DMS 273 (cell line): ENCODE measurements around the gene ACOT2.
"Not testable (repeated sequence)": the region's sequence is repeated elsewhere in the genome, so short reads cannot be mapped to it uniquely, and the experiment has no call there.

Source experiments
- DNase-seq: peaks from one replicate; lab custom pipeline; 2025; ENCODE audit not compliant: unreplicated experiment; lab: John Stamatoyannopoulos, UW

ACOT2 gene

DNA sequence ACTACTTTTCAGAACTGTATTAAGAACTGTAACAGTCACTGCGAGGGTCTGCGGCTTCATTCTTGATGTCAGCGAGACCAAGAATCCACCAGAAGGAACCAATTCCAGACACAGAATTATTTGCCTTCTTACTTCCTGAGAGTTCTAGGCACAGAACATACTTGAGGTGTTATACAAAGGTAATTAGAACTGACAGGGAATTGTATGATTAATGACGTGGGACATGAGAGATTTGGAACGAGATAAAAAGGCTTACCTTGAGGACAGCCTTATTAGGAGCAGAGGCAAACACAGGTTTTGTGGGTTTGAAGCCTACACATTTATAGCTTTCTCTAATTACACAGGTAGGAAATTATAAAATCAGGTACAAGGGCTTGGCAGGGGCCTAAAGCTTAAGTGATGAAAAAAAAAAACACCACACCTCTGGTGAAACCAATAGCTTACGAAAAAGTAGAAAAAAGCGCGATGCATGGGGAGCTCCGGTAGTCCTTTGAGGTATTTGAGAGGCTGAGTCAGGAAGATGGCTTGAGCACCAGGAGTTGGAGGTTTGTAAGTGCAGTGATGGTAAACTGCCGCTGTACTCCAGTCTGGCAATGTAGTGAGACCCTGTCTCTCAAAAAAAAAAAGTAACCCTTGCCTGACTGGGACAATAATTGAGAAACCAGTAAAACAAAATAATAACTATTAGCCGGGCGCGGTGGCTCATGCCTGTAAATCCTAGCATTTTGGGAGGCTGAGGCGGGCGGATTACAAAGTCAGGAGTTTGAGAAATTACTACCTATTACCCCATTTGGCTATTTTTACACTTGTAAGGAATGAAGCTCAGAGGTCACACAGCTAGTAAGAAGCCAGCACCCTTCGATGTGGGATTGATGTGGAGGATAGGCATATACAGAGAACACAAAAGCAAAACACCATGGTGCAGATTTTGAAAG is 795 bp upstream of the ACOT2 start:
- no peak for DNase-seq

GRCh38 chr14:73568886-73569184 is 178 bp upstream of the ACOT2 start:
- not testable (repeated sequence) for DNase-seq

- DNase-seq: peak; percentile 68
Measured at GRCh38 chr14:73570913-73571312, 1.9 kb downstream of the ACOT2 start.

- DNase-seq: not testable (repeated sequence)
Measured at GRCh38 chr14:73573034-73573433, 4.0 kb downstream of the ACOT2 start.

DNA sequence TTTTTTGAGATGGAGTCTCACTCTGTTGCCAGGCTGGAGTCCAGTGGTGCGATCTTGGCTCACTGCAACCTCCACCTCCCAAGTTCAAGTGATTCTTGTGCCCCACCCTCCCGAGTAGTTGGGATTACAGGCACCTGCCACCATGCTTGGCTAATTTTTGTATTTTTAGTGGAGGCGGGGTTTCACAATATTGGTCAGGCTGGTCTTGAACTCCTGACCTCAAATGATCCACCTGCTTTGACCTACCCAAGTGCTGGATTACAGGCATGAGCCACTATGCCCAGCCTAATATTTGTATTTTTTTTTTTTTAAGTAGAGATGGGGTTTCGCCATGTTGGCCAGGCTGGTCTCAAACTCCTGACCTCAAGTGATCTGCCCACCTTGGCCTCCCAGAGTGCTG is 4.7 kb downstream of the ACOT2 start:
- not testable (repeated sequence) for DNase-seq

DNA sequence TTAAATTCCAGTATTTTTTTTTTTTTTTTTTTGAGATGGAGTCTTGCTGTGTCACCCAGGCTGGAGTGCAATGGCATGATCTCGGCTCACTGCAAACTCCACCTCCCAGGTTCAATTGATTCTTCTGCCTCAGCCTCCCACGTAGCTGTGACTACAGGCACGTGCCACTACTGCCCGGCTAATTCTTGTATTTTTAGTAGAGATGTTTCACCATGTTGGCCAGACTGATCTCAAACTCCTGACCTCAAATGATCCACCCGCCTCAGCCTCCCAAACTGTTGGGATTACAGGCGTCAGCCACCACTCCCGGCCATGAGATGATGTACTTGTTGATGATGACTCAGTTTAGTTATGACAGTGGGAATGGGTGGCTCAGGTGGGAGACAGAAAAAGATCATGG is 5.2 kb downstream of the ACOT2 start:
- DNase-seq: not testable (repeated sequence)

DNA sequence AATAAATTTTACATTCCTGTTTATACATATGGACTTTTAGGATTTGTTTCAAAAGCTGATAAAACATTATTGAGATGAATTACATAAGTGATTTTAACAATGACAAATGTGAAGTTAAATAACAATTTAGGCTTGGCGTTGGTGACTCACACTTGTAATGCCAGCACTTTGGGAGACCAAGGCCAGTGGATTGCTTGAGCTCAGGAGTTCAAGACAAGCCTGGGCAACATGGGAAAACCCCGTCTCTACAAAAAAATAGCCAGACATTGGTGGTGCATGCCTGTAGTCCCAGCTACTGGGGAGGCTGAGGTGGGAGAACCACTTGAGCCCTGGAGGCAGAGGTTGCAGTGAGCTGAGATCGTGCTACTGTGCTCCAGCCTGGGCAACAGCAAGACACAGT is 7.4 kb downstream of the ACOT2 start:
- no peak for DNase-seq

DNA sequence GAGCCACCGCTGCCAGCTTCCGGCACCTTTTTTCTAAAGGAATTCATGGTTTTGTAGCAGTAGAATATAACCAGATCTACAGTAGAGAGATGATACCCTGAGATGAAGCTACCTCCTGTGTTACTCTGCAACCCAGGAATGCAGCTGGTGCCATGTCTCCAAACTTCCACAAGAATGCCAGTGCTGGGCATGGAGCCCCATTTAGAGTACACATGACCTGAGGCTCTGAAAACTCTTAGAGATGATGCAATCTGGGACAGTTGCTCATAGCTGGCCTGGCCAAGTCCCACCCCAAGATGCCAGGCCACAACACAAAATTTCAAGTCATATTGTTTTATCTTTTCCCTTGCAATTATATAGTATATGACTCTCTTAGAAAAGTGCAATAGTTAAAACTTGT is 8.2 kb downstream of the ACOT2 start:
- not testable (repeated sequence) for DNase-seq

DNA sequence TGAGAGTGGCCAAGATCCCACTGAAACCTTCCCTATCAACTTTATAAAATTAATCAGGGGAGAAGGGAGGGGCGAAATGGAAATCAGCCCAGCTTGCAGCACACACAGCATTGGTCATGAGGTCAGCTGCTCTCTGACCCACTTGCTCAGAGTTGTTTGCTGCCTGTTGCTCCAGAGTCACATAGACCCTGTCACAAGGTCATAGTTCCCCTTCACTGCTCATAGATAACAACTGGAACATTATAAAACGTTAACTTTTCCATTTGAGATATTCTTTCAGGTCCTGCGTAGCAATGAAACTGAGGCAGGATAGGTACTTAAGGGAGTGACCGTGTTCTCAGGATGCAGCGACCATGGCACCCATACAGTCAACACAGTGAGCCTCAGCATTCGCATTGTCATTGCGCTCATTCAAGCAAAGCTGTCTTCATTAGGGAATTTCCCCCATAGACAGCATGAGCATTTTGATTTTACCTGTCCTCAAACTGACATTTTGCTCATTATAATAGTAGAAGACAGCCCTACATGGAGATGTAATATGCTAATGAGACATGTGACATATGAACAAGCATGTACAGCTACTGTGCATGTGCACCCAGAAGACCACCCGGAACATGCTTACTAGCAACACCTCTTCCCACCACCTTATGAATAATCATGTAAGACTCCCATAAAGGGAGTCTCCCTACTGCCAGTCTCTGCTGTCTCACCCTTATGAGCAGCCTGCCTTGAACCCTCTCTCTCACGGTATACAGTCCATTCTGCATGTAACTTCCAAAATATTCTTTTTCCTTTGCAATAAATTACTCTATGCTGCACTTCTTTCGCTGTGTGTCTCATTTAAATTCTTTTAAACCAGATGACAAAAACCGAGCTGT is 13.3 kb downstream of the ACOT2 start:
- not testable (repeated sequence) for DNase-seq

DNA sequence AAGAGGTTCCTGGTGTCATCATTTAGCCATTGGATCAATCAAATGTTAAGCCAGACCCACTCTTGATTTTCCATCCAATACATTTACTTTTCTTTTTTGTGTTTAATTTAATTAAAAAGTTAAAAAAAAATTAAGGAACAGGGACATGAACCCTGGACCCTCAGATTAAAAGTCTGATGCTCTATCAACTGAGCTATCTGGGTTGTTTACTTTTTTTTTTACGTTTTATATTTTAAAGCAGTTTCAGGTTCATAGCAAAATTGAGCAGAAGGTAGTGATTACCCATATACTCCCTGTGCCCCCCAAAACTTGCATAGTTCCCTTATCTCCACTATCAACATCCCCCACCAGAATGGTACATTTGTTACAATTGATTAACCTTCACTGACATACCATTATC is 19.7 kb downstream of the ACOT2 start:
- DNase-seq: no peak

- no peak for DNase-seq
Measured at GRCh38 chr14:73589116-73589515, 20.1 kb downstream of the ACOT2 start.

- DNase-seq: not testable (repeated sequence)
Measured at GRCh38 chr14:73590673-73591004, 21.6 kb downstream of the ACOT2 start.

DNA sequence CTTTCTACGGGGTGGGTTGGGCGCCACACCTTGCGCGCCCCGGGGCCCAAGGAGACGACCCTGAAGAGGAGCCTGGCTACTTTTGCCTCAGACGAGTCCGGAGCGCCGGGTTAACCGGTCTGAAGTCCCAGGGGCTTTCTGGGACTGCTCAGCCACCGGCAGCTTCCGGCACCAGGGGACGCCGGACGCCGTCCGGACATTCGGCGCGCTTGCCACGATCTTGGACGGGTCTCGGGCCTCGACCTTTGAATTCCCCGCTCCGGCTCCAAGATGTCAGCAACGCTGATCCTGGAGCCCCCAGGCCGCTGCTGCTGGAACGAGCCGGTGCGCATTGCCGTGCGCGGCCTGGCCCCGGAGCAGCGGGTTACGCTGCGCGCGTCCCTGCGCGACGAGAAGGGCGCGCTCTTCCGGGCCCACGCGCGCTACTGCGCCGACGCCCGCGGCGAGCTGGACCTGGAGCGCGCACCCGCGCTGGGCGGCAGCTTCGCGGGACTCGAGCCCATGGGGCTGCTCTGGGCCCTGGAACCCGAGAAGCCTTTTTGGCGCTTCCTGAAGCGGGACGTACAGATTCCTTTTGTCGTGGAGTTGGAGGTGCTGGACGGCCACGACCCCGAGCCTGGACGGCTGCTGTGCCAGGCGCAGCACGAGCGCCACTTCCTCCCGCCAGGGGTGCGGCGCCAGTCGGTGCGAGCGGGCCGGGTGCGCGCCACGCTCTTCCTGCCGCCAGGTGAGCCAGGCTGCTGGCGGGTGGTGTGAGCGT is 22.9 kb downstream of the ACOT2 start, which contains the start of gene ACOT4:
TSS of gene ACOT4 (plus strand) at position 184 of the 760 bp plus-strand sequence. CDS start at position 271, 87 bp downstream.
- DNase-seq: peak; percentile 66

GRCh38 chr14:73594491-73594890 is 25.5 kb downstream of the ACOT2 start:
- DNase-seq: no peak

DNA sequence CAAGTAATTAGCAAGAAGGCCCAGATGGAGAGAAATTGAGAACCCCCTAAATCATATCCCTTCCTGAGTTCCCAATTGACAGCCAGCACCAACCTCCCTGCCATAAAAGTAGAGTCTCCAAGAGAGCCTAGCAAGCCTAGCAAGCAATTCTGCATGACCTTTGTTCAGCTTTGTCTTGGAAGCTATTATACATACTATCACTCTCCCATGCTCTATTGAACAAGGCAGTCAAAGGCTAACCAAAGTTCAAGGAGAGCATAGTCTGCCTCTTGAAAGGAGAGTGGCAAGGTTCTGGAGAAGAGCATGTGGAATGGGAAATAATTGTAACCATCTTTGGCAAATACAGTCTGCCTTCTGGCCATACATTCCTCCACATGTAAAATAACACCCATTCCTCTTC is 30.5 kb downstream of the ACOT2 start:
- no peak for DNase-seq

DNA sequence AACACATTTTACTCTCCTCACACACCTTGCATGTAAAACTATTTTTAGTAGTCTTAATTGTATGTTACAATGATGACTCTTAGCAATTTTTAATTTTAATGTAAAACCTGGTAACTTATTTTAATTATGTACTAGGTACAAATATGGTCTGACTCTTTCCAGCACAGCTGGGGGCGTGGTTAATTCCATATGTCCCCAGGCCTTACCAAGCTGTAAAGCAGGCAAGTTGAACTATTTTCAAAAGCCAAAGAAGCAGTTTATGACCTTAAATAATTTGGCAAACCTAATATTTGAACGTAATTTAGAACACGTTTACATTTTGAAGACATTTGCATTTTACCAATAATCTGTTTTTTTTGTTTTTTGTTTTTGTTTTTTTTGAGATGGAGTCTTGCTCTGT is 34.0 kb downstream of the ACOT2 start:
- peak; percentile 32 for DNase-seq

DNA sequence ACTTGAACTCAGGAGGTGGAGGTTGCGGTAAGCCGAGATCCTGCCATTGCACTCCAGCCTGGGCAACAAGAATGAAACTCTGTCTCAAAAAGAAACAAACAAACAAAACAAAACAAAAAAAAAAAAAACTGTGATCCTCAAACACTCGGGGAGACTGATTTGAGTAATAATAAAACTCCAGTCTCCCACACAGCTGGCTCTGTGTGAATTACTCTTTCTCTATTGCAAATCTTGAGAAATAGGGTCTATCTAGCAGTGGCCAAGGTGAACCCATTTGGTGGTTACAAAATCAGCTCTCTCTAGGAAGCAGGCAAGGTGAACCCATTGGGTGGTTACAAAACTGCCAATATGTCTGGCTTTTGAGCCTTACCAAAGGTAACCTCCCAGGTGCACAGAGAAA is 37.3 kb downstream of the ACOT2 start:
- no peak for DNase-seq

DNA sequence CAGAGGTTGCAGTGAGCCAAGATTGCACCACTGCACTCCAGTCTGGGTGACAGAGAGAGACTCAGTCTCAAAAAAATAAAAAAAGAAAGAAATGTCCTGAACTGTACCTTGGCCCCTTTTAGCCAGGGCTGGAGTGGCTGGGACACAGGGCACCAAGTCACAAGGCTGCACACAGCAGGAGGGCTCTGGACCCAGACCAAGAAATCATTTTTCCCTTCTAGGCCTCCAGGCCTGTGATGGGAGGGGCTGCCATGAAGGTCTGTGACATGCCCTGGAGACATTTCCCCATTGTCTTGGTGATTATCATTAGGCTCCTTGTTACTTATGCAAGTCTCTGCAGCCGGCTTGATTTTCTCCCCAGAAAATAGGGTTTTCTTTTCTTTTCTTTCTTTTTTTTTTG is 38.2 kb downstream of the ACOT2 start:
- DNase-seq: no peak

DNA sequence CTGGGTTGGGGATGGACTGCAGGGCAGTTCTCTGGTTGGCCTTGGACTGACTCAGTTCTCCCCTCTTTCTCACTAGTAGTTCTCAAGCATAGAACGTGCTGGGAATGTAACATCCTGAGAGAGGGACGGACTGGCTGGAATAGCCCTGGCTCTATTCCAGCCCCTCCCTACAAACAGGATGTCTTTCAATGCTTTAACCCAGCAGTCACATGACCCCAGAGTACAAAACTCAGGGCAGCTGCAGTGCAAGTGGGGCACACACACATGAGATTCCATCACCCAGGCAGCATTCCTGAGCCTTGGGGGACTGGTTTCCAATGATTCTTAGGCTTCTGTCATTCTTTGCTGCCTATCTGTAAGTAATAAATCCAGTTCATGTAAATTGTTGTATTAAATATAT is 41.7 kb downstream of the ACOT2 start:
- DNase-seq: peak; percentile 39

GRCh38 chr14:73612339-73613045 is 43.5 kb downstream of the ACOT2 start, which contains the start of gene ACOT6:
Gene ACOT6, plus strand, starts transcription at chr14:73612517. Its CDS starts 55 bp downstream, at chr14:73612572.
- peak; percentile 90 for DNase-seq

- DNase-seq: no peak
Measured at GRCh38 chr14:73613046-73613383, 44.0 kb downstream of the ACOT2 start.
